T-helper 1 cell (primary cell): ENCODE measurements around the gene FHOD3.

ENCODE experiments used
- DNase-seq, 5 donors: peaks; one replicate each; pipeline ENCODE4 v3.0.0-alpha.2; 2012 to 2020

The FHOD3 gene

DNA sequence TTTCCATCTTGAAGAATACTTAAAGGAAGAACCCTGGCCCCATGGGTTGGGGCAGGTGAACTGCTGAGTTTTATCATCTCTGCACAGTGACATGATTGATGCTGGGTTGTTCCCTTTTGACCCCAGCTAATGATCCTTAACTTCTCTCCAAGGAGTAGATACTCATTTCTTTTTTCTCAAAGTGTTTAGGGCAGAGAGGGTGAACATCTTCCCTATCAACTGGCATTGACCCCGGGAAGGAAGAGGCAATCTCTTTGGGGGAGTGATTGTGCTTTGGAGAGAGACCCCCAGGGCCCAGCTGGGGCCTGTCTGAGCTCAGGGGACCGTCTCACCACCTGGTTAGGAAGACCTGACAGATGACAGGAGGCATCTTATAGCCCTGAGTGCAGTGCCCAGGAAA lies 190.6 kb downstream of the FHOD3 start:
- no peak for DNase-seq

DNA sequence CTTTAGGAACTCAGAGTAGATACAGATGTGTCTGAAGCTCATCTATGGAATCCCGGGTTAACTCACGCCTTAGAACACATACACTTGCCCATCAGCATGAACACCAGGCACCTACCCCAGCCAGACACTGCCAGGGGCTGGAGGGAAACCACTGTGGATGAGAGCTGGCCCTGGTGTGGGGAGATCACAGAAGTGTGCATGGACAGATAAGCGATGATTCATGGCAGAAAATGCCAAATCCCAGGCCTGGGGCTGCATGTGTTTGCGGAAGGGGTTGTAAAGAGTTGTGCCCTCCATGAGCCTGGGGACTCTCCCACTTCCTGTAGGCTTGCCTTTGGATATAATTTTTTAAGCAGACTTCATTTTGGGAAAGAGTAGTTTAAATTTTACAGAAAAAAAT lies 193.4 kb downstream of the FHOD3 start:
- no peak for DNase-seq

DNA sequence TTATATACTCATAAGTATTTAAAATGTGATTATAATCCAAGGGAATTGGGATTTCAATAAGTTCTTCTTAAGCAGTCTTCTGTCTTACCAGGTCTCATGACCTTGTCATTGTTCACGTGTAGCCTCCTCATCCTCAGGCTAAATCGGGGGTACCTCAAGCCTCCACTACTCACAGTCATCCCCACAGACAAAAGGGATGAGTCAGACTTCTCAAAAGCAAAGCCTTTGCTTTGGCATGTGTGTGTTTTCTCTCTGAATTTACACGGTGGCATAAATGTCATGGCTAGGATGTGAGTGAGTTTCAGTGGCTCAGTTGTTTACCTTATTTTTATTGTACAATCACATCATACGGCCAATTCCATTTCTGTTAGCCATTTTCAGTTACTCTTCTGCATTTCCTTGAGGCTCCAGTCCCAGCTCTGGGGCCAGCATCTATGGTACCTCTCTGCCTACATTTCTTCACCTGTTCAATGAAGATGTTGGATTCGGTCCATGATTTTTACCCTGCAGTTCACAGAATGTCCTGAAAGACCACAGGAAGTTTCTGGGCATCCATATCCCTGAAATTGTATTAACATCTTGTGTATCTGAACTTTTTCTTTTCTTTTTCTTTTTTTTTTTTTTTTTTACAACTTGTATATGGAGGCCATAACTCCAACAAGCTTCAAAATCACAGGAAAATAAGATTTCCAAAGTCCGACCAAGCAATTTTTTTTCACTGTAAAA lies 195.3 kb downstream of the FHOD3 start:
- no peak for DNase-seq

DNA sequence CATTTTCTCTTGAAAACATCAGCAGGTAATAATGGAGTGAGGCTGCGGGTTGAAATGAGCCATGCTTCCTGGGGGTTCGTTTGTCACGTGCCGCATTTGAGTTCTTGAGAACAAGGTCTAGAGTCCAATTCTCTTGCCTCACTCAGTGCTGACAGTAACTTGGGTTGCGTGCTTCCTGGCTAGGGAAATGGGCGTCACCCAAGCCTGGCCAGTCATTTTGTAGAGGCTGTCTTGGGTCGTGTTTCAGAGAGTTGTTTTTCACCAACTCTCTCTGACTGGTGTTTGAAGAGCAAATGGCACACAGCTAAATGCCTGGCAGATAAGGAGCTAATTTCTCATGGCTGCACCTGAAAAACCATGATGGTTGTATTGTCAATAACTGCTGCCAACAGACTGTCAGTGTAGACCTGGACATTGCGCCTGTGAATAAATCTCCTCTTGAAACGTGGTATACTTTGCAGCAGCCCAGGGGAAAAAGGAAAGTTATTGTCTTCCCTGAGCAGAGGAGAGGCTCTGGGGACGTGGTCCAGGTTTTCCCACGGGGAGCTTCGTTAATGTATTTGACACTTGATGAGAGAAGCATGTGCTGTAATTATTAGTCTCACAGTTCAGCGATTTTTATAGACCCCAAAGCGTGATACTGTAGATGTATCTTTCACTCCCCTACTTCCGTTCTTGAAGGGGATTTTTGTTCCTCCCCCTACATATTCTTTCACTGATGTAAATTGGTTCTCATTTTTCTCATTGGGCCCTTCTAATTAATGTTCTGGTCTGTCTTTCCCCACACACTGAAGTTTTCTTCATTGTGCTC lies 196.0 kb downstream of the FHOD3 start:
- DNase-seq: no peak

DNA sequence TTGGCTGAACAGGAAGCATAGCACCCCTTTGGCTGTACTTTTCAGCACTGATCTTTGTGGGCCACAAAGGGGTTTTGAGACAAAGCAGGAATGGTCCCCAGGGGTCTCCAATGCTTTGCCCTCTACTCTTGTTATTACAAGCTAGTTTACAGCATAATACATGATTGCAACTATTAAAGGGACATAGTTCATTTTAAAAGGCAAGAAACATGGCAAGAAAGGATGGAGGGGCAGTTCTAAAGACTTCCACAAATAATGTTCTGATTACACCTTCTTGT lies 196.6 kb downstream of the FHOD3 start:
- no peak for DNase-seq

DNA sequence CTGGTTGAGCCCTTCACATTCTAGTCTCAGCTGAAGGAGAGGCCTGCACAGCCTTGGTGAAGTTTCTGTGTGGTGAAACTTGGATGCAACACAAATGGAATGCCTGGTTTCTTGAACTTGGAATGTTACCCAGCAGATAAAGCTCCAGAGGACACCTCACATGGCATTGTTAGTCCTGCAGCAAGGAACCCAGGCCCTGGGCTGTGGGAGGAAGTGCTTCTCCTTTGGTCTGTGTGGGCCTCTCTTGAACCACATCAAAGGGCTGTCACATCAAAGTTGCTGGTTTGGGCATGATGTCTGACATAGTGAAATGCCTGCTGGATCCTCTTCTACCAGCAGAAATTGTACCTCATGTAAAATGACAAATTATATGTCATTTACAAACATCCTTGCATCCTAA lies 198.5 kb downstream of the FHOD3 start:
- no peak for DNase-seq

DNA sequence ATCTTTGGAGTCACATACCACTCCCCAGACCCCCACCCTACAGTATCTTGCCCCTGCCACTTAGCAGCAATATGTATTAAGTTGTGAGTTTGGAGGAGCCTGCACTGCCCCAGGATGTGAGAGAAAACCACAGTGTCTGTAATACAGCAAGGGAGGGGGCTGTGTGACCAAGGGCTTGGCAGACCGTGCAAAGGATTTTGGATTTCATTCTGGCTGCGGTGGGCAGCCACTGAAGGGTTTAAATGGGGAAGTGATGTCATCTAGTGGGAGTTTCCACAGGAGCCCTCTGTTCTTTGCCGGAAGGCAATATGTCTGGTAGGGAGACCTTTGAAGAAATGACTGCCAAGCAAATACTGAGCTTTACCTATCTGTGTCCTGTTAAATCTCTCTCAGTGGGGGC lies 202.4 kb downstream of the FHOD3 start:
- no peak for DNase-seq

DNA sequence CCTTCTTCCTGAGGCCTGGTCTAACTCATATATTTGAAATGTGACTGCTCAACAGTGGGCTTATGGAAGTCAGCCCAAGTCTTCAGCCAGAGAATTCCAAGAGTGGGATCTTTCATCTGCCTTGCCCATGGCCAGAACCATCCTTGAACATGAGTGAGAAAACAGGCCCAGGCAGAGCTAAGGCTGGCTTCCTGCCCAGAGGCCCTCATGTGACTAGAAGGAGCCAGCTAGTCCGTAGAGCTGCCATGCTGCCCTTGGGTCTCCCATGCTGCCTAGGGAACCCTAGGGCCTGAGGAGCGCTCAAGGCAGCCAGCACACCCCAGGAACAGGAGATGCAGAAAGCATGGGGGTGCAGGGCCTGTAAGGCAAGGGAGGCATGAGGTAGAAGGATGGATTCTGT lies 203.6 kb downstream of the FHOD3 start:
- no peak for DNase-seq

DNA sequence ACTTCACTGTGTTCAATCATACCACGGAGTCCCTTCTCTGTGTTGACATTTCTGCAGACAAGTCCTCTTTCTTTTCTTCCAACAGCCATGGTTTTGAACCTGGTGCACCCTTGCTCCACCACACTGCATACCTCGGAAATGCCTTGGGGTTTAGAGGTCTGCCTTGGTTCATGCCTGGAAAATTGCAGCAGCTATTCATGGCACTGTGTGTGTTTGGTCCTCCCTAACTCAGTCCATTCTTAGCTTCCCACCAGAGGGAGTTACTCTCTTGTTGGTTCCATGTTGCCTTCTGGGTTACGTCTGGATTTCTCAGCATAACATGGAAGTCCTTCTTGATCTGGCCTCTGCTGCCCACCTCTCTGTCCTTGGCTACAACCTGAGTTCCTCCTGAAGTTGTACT lies 206.0 kb downstream of the FHOD3 start:
- DNase-seq: no peak

DNA sequence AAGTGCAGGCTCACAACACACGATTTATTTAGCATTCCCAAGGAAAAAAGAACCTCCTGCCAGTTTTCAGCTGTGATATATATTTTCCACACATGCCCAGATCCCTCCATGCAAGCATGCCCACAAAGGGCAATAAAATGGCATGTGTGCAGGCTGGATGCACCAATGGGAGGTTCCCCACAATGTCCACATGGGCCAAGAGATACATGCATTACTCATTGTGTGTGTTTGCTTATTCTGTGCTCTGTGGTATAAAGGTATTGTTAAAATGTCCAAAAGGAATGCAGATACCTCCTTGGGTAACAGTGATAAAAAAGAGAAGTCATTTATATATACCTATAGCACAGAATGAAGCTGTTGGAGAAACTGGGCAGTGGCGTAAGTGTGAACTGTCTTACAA lies 207.4 kb downstream of the FHOD3 start:
- no peak for DNase-seq

DNA sequence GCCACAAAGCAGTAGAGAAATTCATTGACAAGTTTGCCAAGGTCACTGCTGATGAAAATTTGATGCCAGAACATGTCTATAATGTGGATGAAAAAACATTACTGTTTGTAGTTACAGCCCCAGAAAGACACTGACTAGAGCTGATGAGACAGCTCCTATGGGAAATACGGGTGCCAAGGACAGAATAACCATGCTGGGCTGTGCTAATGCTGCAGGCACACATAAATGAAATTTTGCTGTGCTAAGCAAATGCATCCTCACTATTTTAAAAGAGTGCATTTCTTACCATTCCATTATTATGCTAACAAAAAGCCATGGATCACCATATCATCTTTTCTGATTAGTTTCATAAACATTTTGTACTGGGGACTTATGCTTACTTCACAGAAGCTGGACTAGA lies 208.2 kb downstream of the FHOD3 start:
- DNase-seq: no peak

DNA sequence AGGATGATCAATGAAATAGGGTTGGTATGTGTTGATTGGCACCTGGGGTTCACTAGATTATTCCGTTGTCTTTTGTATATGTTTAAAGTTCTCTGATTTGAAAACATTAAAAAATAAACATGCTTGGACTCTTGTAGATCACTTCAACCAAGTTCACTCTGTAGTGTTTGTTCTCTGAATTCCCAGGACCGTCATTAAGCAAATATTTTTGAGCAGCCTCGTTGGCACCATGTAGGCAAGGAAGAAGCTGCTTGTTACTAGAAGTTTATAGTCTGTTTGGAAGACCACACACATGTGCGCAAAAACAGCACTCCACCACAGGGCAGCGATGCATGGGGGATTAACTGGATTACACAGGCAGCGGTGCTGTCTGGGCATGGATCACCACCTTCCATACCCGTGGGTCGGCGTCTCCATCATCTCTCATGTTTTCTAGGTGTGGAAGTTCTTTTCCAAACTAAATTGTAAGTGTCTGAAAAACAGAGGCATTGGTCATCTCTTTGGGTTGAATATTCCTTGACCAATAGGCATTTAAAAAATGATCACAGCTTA lies 212.2 kb downstream of the FHOD3 start:
- no peak for DNase-seq

DNA sequence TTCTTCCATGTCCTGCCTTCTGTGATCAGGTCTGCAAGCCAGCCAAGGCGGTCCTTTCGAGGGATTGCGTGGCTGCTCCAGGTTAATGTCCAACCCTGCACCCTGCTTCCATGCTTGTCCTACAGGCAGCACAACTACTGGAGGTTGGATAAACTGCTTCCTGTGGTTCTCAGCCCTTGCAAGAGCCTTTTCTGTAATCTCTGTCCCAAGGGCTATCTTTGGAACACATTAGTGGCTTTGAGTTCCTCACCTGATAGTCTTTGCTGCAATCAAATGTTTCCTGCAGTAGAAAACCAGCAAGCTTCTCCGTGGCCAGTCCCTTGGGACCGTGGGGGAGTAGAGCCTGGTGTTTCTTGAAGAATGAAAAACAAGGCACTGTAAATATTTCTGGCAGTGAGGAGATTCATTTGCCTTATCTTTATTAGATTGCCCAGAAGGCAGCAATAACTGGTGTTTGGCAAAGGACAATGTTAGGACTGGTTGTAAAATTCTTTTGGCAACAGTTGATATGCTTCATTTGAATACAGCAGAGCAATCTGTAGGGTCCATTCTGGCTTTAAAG lies 214.4 kb downstream of the FHOD3 start:
- DNase-seq: no peak

DNA sequence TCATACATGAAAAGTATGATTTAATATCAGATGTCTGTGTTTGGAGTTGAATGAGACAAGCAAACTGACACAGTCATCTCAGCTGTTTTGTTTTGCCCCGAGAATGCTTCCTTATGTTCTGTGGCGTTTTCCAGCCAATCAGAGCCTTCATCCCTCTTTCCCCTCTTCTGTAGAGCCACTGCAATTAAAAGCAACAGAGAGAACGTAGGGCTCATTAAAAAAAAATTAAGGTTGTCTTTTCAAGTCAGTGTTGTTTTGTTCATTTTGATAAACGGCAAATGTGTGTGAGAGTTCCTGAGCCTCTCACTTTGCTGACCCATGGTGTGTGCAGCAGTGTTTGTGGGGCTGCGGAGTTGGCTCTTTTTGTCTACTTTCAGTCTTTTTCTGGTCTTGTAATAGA lies 216.0 kb downstream of the FHOD3 start:
- DNase-seq: no peak

DNA sequence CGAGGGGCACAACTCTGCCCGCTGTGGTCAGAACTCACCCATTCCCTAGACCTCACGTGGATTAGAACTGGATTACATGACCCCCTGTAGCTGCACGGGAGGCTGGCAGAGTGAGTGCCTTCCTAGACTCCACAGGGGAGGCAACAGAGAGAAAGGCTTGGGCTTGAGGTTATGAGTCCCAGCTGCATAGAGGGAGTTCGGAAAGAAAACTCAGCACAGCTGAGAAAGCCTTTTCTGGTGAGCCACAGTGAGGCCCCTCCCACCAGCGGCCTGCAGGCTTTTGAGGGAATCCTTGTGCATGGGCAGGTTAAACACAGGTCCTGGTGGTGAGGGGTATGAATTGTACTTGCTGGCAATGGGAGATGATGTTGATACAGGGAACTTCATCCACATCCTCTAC lies 217.3 kb downstream of the FHOD3 start:
- no peak for DNase-seq

DNA sequence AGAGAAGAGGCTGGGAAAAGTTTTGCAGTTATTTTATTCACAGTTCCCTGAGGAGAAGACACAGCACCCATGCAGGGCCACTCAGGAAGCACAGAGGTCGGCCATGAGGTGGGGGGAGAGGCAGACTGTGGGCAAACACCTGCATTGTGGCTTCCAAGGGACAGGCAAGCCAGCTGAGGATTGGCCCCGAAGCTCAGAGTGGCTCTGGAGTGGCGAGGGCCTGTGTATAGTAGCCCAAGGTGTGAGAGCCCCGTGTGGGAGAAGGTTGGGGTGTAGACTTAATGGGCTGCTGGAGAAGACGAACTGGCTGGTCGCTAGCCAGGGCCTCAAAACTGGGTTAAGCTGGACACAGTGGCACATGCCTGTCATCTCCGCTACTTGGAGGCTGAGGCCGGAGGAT lies 218.7 kb downstream of the FHOD3 start:
- no peak for DNase-seq

DNA sequence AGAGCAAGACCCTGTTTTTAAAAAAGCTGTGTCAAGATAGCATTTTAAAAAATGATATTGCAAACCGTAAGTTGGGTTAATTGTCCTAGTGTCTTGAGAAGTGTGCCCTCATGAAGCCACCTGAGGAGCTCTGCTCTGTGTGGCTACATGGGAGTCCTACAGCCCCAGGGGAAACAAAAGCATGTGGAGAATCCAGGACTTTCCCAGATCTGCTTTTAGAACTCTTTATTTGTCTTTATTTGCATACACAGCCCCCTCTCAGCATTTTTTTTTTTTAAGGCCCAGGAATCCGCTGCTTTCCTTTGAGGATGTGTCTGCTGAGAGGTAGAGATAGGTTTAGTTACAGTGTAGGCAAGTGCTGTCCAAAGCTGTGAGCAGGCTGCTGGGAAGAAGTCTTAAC lies 219.2 kb downstream of the FHOD3 start:
- no peak for DNase-seq

DNA sequence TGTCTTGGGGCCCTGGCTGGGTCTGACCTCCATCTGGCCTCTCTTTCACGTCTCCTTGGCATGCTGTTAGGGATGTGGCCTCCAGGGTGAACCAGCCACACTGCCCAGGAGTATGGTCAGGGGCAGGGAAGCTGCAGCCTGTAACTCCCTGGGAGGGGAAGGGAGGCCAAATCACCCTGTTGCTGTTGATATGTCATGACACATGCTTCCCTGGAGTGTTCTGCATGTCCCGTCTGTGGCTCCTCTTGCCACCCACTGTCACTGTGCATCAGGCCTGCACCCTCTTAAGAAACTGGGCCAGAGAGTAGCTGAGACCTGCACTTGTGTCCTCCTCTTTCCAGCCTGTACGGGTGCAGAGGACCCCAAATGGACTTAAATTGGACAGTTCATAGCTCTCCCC lies 221.3 kb downstream of the FHOD3 start:
- DNase-seq: no peak

DNA sequence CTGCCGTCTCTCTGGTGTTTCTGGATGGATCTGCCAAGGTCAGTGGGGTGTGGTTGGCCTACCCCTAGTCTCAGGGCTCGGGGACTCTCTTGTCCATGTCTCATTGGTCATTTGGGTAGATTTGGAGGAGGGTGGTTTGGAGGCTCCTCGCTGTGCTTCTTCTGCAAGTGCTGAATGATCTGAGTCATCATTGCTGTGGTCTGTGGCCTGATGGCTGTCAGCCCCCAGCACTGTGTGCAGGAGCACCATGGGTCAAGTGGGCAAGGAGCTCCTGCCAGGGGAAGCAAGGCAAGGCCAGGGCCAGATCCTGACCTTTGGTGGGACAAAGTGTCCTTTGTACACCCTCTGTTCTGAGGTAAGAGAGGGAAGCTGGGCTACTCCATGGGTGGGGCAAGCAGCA lies 221.8 kb downstream of the FHOD3 start:
- no peak for DNase-seq

DNA sequence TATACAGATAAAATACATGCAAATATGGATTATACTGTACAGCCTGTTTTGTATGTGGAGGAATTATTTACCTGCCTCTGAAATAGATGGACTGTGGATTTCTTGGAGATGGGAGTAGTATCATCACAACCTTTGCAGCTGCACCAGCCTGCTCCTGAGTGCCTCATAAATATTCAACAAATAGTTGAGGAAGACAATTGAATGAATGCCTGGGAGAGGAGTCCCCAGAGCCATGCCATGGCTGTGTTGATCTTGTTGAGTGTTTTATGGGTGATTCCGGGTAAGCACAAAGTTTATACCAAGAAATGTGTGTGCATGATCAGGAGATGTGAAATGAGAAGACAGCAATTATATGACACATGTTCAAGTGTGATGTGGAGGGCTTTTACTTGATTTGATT lies 225.0 kb downstream of the FHOD3 start:
- DNase-seq: no peak

DNA sequence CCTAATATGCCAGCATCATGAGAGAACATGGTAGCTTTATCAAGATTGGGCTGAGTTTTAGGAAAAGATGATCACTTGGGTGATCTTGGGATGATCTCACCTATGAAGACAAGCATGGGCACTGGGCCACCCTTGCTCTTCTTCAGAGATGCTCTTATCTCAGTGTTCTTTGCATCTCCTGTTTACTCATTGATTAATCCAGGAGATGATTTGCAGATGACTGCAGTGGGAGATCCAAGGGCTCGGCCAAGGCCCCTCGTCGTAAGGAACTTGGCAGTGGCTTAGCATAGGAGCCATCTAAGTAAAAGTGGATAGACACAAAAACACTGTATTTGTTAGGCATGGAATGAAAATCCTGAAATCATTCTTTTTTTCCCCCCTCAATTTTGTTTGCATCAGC lies 228.4 kb downstream of the FHOD3 start:
- no peak for DNase-seq

DNA sequence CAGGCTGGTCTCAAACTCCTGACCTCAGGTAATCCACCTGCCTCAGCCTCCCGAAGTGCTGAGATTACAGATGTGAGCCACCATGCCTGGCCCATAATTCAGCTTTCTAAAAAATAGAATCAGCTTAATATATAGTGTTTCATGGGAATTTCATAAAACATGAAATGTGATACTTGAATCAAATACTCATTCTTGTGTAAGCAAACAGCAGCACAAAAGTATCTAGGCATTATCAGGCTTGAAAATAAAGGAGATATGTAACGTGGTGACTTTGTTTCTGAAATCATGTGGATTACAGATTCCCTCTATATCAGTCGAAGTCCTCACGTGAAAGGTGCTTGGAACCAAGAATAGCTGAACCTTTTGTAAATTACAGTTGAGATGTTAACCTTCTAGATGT lies 229.1 kb downstream of the FHOD3 start:
- DNase-seq: no peak

DNA sequence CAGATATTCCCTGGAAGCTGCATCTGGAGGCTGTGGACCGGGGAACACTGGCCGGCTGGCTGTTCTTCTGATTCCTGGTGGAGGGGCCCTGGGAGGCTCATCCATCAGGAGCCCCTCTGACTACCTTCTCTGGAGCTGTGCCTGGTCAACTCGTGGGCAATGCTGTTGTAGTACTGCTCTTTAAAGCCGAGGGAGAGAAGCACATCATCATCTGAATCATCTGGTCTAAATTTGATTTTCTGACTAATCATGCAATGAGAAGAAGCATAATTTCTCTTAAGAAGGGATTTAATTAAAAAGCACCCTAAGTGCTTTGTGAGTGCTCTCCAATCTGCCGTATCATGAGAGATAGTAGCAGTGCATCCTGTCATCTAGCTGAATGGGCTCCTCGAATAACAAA lies 229.5 kb downstream of the FHOD3 start:
- no peak for DNase-seq

DNA sequence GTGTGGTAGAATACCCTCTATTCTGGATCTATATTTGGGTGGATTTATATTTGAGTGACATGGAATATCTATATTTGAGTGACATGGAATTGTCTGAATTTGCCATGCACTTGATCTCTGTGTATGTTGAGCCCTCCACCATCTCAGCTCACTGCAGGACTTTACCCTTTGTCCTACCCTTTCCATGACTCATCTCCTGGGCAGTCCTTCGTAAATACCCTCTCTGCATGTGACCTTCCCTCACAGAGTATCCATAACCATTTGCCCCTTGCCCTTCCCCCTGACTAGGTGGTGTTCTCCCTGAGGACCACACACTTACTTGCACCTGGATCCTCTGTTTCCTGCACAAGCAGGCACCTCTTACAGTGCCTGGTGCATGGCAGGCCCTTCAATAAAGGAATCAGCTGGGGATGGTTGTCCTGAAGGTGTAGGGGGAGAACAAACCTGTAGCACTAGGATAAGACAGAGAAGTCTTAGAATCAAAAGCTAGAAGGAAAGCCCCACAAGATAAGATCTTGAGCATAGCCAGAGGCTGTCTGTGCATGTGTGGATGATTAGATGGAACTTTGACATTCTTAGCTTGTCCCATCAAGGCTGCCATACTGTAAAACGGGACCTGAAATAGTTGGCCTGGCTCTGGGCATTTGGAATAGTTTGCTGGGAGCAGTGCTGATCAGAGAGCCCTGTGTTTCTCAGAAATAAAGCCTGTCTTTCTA lies 230.4 kb downstream of the FHOD3 start:
- DNase-seq: no peak
